ENCODE measurements around the gene TRH.
"Not testable (repeated sequence)": the region's sequence is repeated elsewhere in the genome, so short reads cannot be mapped to it uniquely, and the experiment has no call there.

The TRH gene

DNA sequence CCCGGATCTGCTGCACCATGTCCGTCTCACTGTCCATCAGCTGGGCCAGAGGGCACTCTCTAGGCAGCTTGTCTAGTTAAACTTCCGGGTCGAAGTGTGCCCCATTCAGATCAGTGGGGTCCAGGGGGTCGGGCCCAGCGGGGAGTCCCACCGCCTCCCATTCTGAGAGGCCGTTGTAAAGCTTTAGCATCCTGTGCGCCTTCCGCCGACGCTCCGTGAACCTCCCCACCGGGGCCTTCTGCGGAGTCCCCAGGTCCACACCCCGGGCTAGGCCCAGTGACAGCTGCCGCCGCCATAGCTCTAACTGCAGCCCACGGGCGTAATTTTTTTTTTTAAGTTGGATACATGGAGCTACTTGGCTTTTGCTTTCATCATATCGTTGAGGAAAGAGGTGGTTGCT, 38.7 kb downstream of the TRH start:
- not testable (repeated sequence) for DNase-seq

- DNase-seq, result no peak
These were observed 40.0 kb downstream of the TRH start for GRCh38 chr3:130014526-130014925.

- DNase-seq, result not testable (repeated sequence)
These were observed 43.1 kb downstream of the TRH start for GRCh38 chr3:130017661-130018060.

GRCh38 chr3:130026146-130026829, 51.8 kb downstream of the TRH start:
- not testable (repeated sequence) for DNase-seq

- DNase-seq, result not testable (repeated sequence)
These were observed 52.9 kb downstream of the TRH start for GRCh38 chr3:130027437-130027836.

Data from NCI-H1417 treated with DMSO at 0.1 percent for 48 hours (cell line).